D341Med (cell line): ENCODE data around the gene LY6G5B.

Experiments
- DNase-seq: peaks from one replicate; pipeline ENCODE4 v3.0.0; 2012; ENCODE audit warnings: low spot score

Gene LY6G5B

GRCh38 chr6:31715022-31715958 is 45.5 kb downstream of the LY6G5B start, which contains the start of gene LY6G6D:
Gene LY6G6D (plus strand): TSS chr6:31715348. CDS start chr6:31715356, 8 bp downstream.
- no peak for DNase-seq

DNA sequence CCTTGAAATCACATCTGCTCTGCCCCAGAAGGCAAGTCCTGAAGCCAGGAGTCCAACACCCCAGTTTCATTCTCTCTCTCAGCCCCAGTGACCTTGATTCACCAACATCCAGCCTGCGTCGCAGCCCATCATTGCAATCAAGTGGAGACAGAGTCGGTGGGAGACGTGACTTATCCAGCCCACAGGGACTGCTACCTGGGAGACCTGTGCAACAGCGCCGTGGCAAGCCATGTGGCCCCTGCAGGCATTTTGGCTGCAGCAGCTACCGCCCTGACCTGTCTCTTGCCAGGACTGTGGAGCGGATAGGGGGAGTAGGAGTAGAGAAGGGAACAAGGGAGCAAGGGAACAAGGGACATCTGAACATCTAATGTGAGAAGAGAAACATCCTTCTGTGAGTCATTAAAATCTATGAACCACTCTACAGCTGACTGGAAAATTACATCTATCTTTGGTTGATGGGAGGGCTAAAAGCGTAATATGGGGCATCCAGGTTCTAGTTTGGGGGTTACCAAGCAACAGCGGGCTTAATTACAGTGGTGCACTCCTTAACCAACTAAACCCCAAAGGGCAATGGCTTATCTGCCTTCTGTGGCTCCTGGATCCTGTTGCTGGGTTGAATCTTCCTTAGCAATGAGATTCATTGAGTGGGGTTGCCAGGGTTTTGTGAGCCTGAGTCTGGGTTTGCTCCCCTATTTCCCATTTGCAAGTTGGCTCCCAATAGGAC is 47.9 kb downstream of the LY6G5B start:
- no peak for DNase-seq

DNA sequence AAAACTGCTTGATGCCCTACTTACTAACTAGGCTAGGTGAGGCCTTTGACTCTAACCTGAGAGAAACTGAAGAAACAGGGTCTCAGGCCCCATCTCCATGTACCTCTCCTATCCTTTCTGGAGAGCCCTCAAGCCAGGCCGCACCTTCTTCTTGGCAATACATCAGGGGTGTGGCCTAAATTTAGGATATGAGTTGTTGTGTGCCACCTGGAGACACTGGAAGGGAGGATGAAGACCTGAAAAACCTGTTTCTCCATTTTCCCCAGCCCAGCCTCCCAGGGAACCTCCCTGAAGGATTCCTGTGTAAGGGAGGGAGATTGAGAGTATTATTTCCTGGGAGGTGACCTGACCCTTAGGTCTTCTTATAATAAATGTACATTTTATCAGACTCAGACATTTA is 48.5 kb downstream of the LY6G5B start:
- DNase-seq = no peak

DNA sequence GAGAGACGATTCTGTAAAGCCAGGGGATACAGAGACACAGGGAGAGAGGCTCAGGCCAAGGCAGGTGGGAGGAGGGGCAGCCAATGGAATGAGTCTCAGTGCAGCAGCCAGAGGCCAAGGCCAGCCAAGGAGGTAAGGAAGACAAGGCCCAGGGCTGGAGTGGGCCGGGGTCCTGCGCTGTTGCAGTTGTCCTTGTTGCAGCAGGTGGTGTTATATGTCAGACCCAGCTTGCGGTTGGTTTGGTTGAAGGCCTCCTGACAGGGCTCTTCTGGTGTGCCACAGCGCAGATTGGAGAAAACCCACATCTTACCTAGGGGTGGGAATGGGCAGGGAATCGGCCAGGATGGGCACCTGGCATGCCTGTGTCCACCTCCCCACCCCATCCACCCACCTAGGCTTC is 49.2 kb downstream of the LY6G5B start:
- DNase-seq = no peak

GRCh38 chr6:31720196-31720770 is 50.5 kb downstream of the LY6G5B start:
- no peak for DNase-seq

- no peak for DNase-seq
Observed at GRCh38 chr6:31721351-31722020, 51.7 kb downstream of the LY6G5B start, which contains the start of gene LY6G6C. Gene LY6G6C (minus strand): TSS chr6:31721746. CDS start chr6:31721679, 67 bp downstream.

GRCh38 chr6:31722173-31722572 is 52.4 kb downstream of the LY6G5B start:
- no peak for DNase-seq
